Astrocyte (in vitro differentiated cells and primary cell): Measurements from ENCODE around the gene ID4. TPM values are rescaled to one million over a fixed set of nuclear protein-coding genes. Genes with fewer than 3 reads are reported as not detected.

Source experiments
- DNase-seq: peaks from one replicate; pipeline ENCODE4 v3.0.0-alpha.2; 2010; ENCODE audit warnings: low read depth
- FAIRE-seq: peaks from 2 replicates; lab custom pipeline; 2011; peaks lifted over from hg19 to GRCh38; lab: Jason Lieb, UNC
- H2AFZ ChIP-seq: 2 replicates; pipeline ENCODE4 v1.6.0; 2012; ENCODE audit warnings: low read depth, low read length, inconsistent platforms
- H3K27ac ChIP-seq: 2 replicates; pipeline ENCODE4 v1.5.1; 2011; ENCODE audit warnings: low read depth, low read length, inconsistent platforms
- H3K27me3 ChIP-seq: 2 replicates; pipeline ENCODE4 v1.6.0; 2011; ENCODE audit warnings: low read length, inconsistent platforms; ENCODE audit not compliant: insufficient read depth
- H3K36me3 ChIP-seq: 2 replicates; pipeline ENCODE4 v1.5.1; 2011; ENCODE audit warnings: low read length, inconsistent platforms; ENCODE audit not compliant: insufficient read depth
- H3K4me1 ChIP-seq: 2 replicates; pipeline ENCODE4 v1.5.1; 2011; ENCODE audit warnings: low read length, inconsistent platforms; ENCODE audit not compliant: insufficient read depth
- H3K4me2 ChIP-seq: 2 replicates; pipeline ENCODE4 v1.6.0; 2012; ENCODE audit warnings: low read length, inconsistent platforms
- H3K4me3 ChIP-seq: 2 replicates; pipeline ENCODE4 v1.5.1; 2011; ENCODE audit warnings: low read depth, mild to moderate bottlenecking, low read length, inconsistent platforms; ENCODE audit not compliant: insufficient read depth
- H3K79me2 ChIP-seq: 2 replicates; pipeline ENCODE4 v1.6.0; 2012; ENCODE audit warnings: mild to moderate bottlenecking, low read length, inconsistent platforms; ENCODE audit not compliant: insufficient read depth
- H3K9ac ChIP-seq: 2 replicates; pipeline ENCODE4 v1.6.0; 2012; ENCODE audit warnings: mild to moderate bottlenecking, low read length, inconsistent platforms
- H3K9me3 ChIP-seq: 2 replicates; pipeline ENCODE4 v1.5.1; 2012; ENCODE audit warnings: low read depth, mild to moderate bottlenecking, low read length, inconsistent platforms; ENCODE audit not compliant: insufficient read depth
- H4K20me1 ChIP-seq: 2 replicates; pipeline ENCODE4 v1.6.0; 2012; ENCODE audit warnings: low read length, inconsistent platforms; ENCODE audit not compliant: insufficient read depth
- H3K27ac Mint-ChIP-seq: one replicate; pipeline ENCODE4 v1.8.0; 2021; ENCODE audit warnings: mild to moderate bottlenecking, mixed read lengths; ENCODE audit not compliant: unreplicated experiment
- H3K27me3 Mint-ChIP-seq: one replicate; pipeline ENCODE4 v1.8.0; 2021; ENCODE audit warnings: low read depth, mixed read lengths; ENCODE audit not compliant: unreplicated experiment
- H3K36me3 Mint-ChIP-seq: one replicate; pipeline ENCODE4 v1.8.0; 2021; ENCODE audit warnings: low read depth, mixed read lengths; ENCODE audit not compliant: unreplicated experiment
- H3K4me1 Mint-ChIP-seq: one replicate; pipeline ENCODE4 v1.8.0; 2021; ENCODE audit warnings: low read depth, mixed read lengths; ENCODE audit not compliant: unreplicated experiment
- H3K4me3 Mint-ChIP-seq: one replicate; pipeline ENCODE4 v1.8.0; 2021; ENCODE audit warnings: mild to moderate bottlenecking, moderate library complexity, mixed read lengths; ENCODE audit not compliant: unreplicated experiment
- H3K9me3 Mint-ChIP-seq: one replicate; pipeline ENCODE4 v1.8.0; 2021; ENCODE audit warnings: mild to moderate bottlenecking, mixed read lengths; ENCODE audit not compliant: unreplicated experiment
- CTCF ChIP-seq: IDR thresholded peaks from 2 replicates; pipeline ENCODE4 v1.5.1; 2011; ENCODE audit warnings: low read depth, mild to moderate bottlenecking, inconsistent platforms, low read length, moderate library complexity; ENCODE audit not compliant: insufficient read depth
- EZH2 ChIP-seq: IDR thresholded peaks from 2 replicates; pipeline ENCODE4 v1.6.1; 2012; ENCODE audit warnings: mild to moderate bottlenecking, low read length, inconsistent platforms; ENCODE audit not compliant: insufficient read depth
- total RNA-seq: library from RNA; stranded (reverse); gene quantifications from 2 replicates; pipeline ENCODE4 v1.2.1, GENCODE V29; 2021

Gene ID4
- total RNA-seq, 1 donor from 2014 or later = 12.8 TPM

- H3K27me3 Mint-ChIP-seq = no peaks in the 10 kb centered on the region
- no peak overlapping the region for H3K4me3 Mint-ChIP-seq
- H3K27ac ChIP-seq = no peak overlapping the region
- FAIRE-seq (no peak), DNase-seq (no peak)
- H3K4me1 Mint-ChIP-seq = peaks cover 19% of the 10 kb centered on the region
- no peaks in the 10 kb centered on the region for H3K9me3 Mint-ChIP-seq
- TF ChIP-seq EZH2 = no peak
- TF ChIP-seq CTCF = no peak
- no peak overlapping the region for H3K4me2 ChIP-seq
- H3K36me3 ChIP-seq = no peaks in the 10 kb centered on the region
- no peak overlapping the region for H3K4me3 ChIP-seq
- peaks cover 2% of the 10 kb centered on the region for H3K4me1 ChIP-seq
- H3K36me3 Mint-ChIP-seq = peaks cover 4% of the 10 kb centered on the region
- H3K79me2 ChIP-seq = peaks cover 24% of the 10 kb centered on the region
- H3K27ac Mint-ChIP-seq = no peak overlapping the region
- no peak overlapping the region for H3K9ac ChIP-seq
- H3K9me3 ChIP-seq = no peaks in the 10 kb centered on the region
- peaks cover 16% of the 10 kb centered on the region for H4K20me1 ChIP-seq
- H2AFZ ChIP-seq = no peak overlapping the region
- no peaks in the 10 kb centered on the region for H3K27me3 ChIP-seq
These were observed 1.6 kb upstream of the ID4 start for GRCh38 chr6:19835605-19836004.

GRCh38 chr6:19837511-19838441 lies 606 bp downstream of the ID4 start:
- Histone ChIP-seq H3K4me2 (peak overlapping the region; percentile 96), H4K20me1 (peaks cover 16% of the 10 kb centered on the region), H3K36me3 (no peaks in the 10 kb centered on the region), H2AFZ (peak overlapping the region; percentile 70), H3K27me3 (no peaks in the 10 kb centered on the region), H3K9ac (peak overlapping the region; percentile 93), H3K4me1 (peaks cover 2% of the 10 kb centered on the region), H3K27ac (peak overlapping the region; percentile 69), H3K79me2 (peaks cover 24% of the 10 kb centered on the region), H3K4me3 (peak overlapping the region; percentile 86), H3K9me3 (no peaks in the 10 kb centered on the region)
- no peaks in the 10 kb centered on the region for H3K9me3 Mint-ChIP-seq
- TF ChIP-seq EZH2 = no peak
- TF ChIP-seq CTCF = no peak
- no peaks in the 10 kb centered on the region for H3K27me3 Mint-ChIP-seq
- DNase-seq (peak; percentile 37), FAIRE-seq (no peak)
- peaks cover 4% of the 10 kb centered on the region for H3K36me3 Mint-ChIP-seq
- H3K4me3 Mint-ChIP-seq = peak overlapping the region; percentile 86
- peak overlapping the region; percentile 41 for H3K27ac Mint-ChIP-seq
- peaks cover 28% of the 10 kb centered on the region for H3K4me1 Mint-ChIP-seq
